ENCODE results near the gene PRSS1.
"Not testable (repeated sequence)": the region's sequence is repeated elsewhere in the genome, so short reads cannot be mapped to it uniquely, and the experiment has no call there.

PRSS1 gene

DNA sequence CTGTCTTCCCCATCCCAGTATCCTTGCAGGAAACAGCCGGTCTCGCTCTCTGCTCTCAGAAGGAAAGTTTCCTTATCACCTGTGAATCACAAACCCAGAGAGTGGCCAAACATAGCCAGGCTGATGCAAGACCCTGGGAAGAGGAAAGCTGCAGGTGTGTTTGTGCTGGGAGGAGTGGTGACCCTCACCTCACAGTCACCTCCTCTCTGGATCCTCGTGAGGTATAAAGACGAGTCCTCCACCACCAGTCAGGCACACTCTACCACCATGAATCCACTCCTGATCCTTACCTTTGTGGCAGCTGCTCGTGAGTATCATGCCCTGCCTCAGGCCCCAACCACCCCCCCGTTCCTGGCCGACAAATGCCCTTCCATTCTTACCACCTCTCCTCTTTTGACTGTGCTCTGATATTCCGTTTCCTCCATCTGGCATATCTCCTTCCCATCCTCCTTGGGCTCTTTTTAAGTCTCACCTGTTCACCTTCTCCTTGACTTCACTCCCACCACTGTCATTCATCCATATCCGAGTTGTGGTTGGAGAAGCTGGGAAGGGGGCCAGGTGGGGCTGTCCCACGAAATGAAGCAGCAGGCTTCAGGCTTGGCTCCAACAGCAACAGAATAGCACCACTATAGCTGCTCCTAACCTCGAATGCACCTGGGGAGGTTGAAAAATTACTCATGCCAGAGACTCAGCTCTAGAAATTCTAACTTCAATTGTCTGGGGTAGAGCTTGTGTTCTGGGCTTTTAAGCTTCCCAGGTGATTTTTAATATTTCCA lies at the start of gene PRSS1:
TSS of gene PRSS1 (plus strand) at position 255 of the 776 bp plus-strand sequence. CDS start at position 268, 13 bp downstream.
- Histone ChIP-seq H4K20me1 (no peaks in the 10 kb centered on the region), H3K27ac (no peak within 1 kb of the TSS)

DNA sequence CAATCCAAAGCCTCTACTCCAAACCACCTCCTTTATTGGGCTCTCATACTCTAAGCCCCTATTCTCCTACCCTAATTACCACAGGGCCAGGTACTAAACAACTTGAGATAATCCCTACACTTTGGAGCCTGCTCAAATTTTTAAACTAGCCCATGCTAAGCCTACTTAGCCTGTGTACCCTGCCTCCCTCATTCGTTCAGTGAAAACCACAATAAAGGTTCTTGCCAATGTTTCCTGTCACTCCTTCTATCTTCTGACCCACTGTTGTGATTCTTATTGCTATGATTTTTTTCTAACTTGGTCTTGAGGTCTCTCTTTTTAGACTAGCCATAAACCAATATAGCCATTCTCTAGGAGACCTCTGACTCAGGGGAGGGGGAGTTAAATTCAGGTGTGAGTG lies 48.3 kb upstream of the PRSS1 start:
- H3K9ac ChIP-seq; H3K36me3 ChIP-seq; H3K9me3 ChIP-seq (replicated peaks in 1 of 11); H4K20me1 ChIP-seq; H3K27ac ChIP-seq; H3K4me3 ChIP-seq; H3K27me3 ChIP-seq: not testable (repeated sequence)
- peaks cover 6 to 17% (median 10%) of the 10 kb centered on the region in 10 experiments; a peak in 15 of 20 replicates for H3K4me1 ChIP-seq
- peak overlapping the region in 3 of 11 experiments; percentile 13 to 22 (median 21); a peak in 3 of 22 replicates for H3K4me2 ChIP-seq

More for the DNA sequence above, at the start of gene PRSS1:
- Histone ChIP-seq H3K4me2 (no peak within 1 kb of the TSS), H3K36me3 (no peaks in the 10 kb centered on the region), H3K4me1 (peaks cover 0 to 34% (median 0%) of the 10 kb centered on the region in 10 experiments; a peak in 3 of 20 replicates), H3K9me3 (replicated peaks in 1 of 11) (no peaks in the 10 kb centered on the region), H3K27me3 (no peaks in the 10 kb centered on the region), H3K9ac (no peak within 1 kb of the TSS), H3K4me3 (no peak within 1 kb of the TSS)
- TF ChIP-seq Cebpa-rat (IDR thresholded peaks at IDR 0.05) = no peak

DNA sequence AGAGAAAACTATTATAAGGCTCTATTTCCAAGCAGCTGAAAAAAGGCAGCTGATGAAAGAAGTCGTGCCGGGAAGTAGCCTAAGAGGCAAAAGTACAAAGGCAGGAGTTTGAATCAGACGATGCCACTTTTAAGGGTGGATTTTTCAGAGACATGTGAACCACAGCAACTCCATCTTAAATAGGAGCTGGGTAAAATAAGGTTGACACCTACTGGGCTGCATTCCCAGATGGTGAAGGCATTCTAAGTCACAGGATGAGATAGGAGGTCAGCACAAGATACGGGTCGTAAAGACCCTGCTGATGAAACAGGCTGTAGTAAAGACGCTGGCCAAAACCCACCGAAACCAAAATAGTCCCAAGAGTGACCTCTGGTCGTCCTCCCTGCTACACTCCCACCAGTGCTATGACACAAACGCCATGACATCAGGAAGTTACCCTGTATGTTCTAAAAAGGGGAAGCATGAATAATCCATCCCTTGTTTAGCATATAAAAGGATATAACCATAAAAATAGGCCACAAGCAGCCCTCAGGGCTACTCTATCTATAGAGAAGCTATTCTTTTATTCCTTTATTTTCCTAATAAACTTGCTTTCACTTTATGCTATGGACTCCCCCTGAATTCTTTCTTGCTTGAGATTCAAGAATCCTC lies 45.5 kb upstream of the PRSS1 start:
- no peak overlapping the region for H3K9ac ChIP-seq
- H3K4me3 ChIP-seq = no peak overlapping the region
- H3K9me3 ChIP-seq (replicated peaks in 1 of 11) = peaks cover 0 to 6% (median 0%) of the 10 kb centered on the region in 11 experiments; a peak in 1 of 22 replicates
- H4K20me1 ChIP-seq = no peaks in the 10 kb centered on the region
- H3K27me3 ChIP-seq = no peaks in the 10 kb centered on the region
- H3K4me2 ChIP-seq = peak overlapping the region; percentile 3 to 60 (median 16); a peak in 14 of 22 replicates
- H3K36me3 ChIP-seq = no peaks in the 10 kb centered on the region
- H3K27ac ChIP-seq = no peak overlapping the region; a peak in 1 of 22 replicates
- H3K4me1 ChIP-seq = peaks cover 6 to 17% (median 10%) of the 10 kb centered on the region in 10 experiments; a peak in 15 of 20 replicates
- no peak for TF ChIP-seq Cebpa-rat (IDR thresholded peaks at IDR 0.05)

DNA sequence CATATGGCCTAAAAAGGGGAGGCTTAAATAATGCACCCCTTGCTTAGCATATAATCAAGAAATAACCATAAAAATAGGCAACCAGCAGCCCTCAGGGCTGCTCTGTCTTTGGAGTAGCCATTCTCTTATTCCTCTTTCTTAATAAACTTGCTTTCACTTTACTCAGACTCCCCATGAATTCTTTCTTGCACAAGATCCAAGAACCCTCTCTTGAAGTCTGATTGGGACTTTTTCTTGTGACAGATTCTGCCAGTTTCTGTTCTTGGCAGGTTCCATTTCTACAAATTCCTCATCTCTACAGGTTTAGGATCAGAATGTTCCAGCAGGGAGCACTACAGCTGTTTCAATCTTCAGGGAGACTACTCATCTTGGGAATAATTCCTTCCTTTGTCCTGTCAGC lies 40.5 kb upstream of the PRSS1 start:
- not testable (repeated sequence) for H3K9me3 ChIP-seq (replicated peaks in 1 of 11); H3K4me3 ChIP-seq; H3K27me3 ChIP-seq; H3K27ac ChIP-seq; H3K36me3 ChIP-seq; H3K9ac ChIP-seq; H3K4me2 ChIP-seq; H4K20me1 ChIP-seq
- peaks cover 6 to 39% (median 31%) of the 10 kb centered on the region in 10 experiments; a peak in 19 of 20 replicates for H3K4me1 ChIP-seq

DNA sequence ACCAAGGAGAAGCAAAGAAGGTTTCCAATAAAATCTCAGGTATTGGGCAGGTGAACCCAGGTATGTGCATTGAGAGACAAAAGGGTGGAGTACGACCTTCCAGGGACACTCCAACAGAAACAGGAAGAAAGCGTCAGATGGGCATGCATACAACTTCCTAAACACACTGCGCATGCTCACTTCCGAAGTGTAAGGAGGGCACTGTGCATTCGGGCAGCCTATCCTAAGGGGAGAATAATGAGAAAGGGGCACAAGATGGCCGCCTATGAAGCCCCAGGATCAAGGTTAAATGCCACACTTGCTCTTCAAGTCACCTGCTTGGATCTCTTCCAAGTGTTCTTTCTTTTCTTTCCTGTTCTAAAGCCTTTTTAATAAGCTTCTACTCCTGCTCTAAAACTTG lies 39.4 kb upstream of the PRSS1 start:
- Histone ChIP-seq H3K9ac (no peak overlapping the region), H3K36me3 (no peaks in the 10 kb centered on the region), H3K27me3 (no peaks in the 10 kb centered on the region), H3K9me3 (replicated peaks in 1 of 11) (no peaks in the 10 kb centered on the region), H4K20me1 (no peaks in the 10 kb centered on the region), H3K4me3 (no peak overlapping the region), H3K4me1 (peaks cover 0 to 42% (median 38%) of the 10 kb centered on the region in 10 experiments; a peak in 17 of 20 replicates), H3K27ac (no peak overlapping the region), H3K4me2 (no peak overlapping the region)
- no peak for TF ChIP-seq Cebpa-rat (IDR thresholded peaks at IDR 0.05)

DNA sequence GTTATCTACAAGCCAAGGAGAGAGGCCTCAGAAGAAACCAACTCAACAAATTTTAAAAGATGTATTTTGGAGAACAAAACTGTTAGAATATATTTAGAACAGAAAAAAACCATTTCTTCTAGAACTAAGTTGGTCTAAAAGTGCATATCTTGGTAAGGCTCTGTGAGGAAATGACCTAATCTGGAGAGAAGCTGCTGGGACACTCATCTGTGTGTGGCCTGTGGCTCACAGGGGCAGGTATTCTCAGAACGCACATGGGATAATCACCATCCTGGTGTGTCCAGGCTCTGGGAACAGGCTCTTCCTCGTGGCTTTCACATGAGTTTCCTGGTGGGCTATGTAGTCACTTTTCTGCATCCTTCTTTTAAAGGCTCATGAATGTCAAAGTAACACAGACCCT lies 38.1 kb upstream of the PRSS1 start:
- Histone ChIP-seq H3K4me3 (no peak overlapping the region), H3K4me2 (peak overlapping the region in 9 of 11 experiments; percentile 51 to 88 (median 59); a peak in 15 of 22 replicates), H4K20me1 (no peaks in the 10 kb centered on the region), H3K27ac (no peak overlapping the region; a peak in 2 of 22 replicates), H3K9ac (no peak overlapping the region), H3K9me3 (replicated peaks in 1 of 11) (no peaks in the 10 kb centered on the region), H3K27me3 (no peaks in the 10 kb centered on the region), H3K36me3 (no peaks in the 10 kb centered on the region), H3K4me1 (peaks cover 0 to 55% (median 51%) of the 10 kb centered on the region in 10 experiments; a peak in 17 of 20 replicates)
- no peak for TF ChIP-seq Cebpa-rat (IDR thresholded peaks at IDR 0.05)

DNA sequence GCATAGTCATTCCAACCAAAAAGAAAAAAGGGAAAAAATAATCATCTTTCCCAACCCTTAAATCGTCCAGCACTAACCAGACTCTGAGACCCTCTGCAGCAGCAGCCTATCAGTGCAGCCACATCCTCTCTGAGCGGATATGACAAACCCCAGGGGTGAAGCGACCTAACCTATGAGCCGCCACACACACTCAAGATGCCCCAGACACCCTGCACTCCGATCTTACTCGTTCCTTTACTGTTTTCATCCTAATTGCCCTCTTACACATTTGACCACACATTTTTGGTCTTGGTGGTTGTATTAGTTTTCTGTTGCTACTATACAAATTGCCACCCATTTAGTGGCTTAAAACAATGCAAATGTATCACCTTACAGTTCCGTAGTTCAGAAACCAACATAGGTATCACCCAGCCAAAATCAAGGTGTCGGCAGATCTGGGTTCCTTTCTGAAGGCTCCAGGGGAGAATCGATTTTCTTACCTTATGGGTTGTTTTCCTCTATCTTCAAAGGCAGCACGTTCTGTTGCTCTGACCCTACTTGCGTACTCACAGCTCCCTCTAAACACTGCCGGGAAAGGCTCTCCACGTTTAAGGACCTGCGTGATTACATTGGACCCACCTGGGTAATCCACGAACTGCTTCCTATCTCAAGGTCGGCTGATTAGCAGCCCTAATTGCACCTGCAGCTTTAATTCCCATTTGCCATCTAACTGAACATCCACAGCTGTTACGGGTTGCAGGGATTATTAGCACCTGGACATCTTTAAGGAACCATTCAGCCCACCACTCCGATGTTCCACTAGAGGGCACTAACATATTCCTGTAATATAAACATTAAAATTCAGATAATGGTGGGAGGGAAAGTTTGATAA lies 37.3 kb upstream of the PRSS1 start:
- Histone ChIP-seq H3K9me3 (replicated peaks in 1 of 11) (no peaks in the 10 kb centered on the region), H3K4me2 (peak overlapping the region in 10 of 11 experiments; percentile 1 to 88 (median 56); a peak in 19 of 22 replicates), H3K9ac (no peak overlapping the region), H3K4me1 (peaks cover 0 to 63% (median 59%) of the 10 kb centered on the region in 10 experiments; a peak in 17 of 20 replicates), H3K36me3 (no peaks in the 10 kb centered on the region), H3K27ac (no peak overlapping the region; a peak in 2 of 22 replicates), H3K27me3 (no peaks in the 10 kb centered on the region), H4K20me1 (no peaks in the 10 kb centered on the region), H3K4me3 (no peak overlapping the region)
- TF ChIP-seq Cebpa-rat (IDR thresholded peaks at IDR 0.05) = no peak

DNA sequence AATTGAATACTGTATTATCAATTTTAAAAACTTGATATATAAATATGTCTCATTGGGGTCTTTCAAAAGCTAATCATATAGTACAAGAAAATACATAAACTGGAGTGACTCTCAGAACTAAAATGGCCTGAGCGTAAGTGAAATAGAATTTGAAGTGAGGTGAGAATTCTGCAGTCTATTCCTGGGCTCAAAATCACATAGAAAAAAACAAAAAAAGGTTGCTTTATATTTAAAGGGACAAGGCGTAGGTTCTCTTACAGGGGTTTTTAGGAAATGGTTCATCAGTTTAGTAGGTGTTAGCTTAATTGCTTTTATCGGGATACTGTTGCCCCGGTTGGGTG lies 36.7 kb upstream of the PRSS1 start:
- peaks cover 0 to 69% (median 65%) of the 10 kb centered on the region in 10 experiments; a peak in 17 of 20 replicates for H3K4me1 ChIP-seq
- peak overlapping the region in 3 of 11 experiments; percentile 51 to 82 (median 77); a peak in 5 of 22 replicates for H3K27ac ChIP-seq
- no peaks in the 10 kb centered on the region for H3K27me3 ChIP-seq
- H3K4me2 ChIP-seq = peak overlapping the region in 7 of 11 experiments; percentile 51 to 88 (median 65); a peak in 11 of 22 replicates
- H3K36me3 ChIP-seq = no peaks in the 10 kb centered on the region
- no peak for TF ChIP-seq Cebpa-rat (IDR thresholded peaks at IDR 0.05)
- no peak overlapping the region for H3K4me3 ChIP-seq
- H3K9me3 ChIP-seq (replicated peaks in 1 of 11) = no peaks in the 10 kb centered on the region
- H4K20me1 ChIP-seq = no peaks in the 10 kb centered on the region
- no peak overlapping the region for H3K9ac ChIP-seq

Data from BLaER1 treated with 17β-estradiol and CSF1 and Interleukin-3, amounts not matched to agents 10 nM and 100 nM (cell line).